GM12891 (cell line): ENCODE measurements around the gene EVC2.

Experiments
- DNase-seq: peaks from one replicate; pipeline ENCODE4 v3.0.0; 2011; ENCODE audit warnings: low spot score; ENCODE audit not compliant: insufficient read length
- FAIRE-seq: peaks from 2 replicates; lab custom pipeline; 2011; peaks lifted over from hg19 to GRCh38; lab: Jason Lieb, UNC
- PAX5 ChIP-seq: IDR thresholded peaks from 2 replicates; pipeline ENCODE4 v1.6.1; 2011; ENCODE audit warnings: low read length, moderate library complexity, mild to moderate bottlenecking; ENCODE audit not compliant: insufficient read depth, severe bottlenecking
- POLR2A ChIP-seq: IDR thresholded peaks from 2 replicates; pipeline ENCODE4 v1.6.1; 2011; ENCODE audit warnings: low read depth, low read length, control low read depth
- POLR2AphosphoS5 ChIP-seq: IDR thresholded peaks from 2 replicates; pipeline ENCODE4 v1.6.1; 2011; ENCODE audit warnings: low read depth, low read length, control low read depth
- POU2F2 ChIP-seq: IDR thresholded peaks from 2 replicates; pipeline ENCODE4 v1.6.1; 2011; ENCODE audit warnings: low read depth, mild to moderate bottlenecking, control low read depth, low read length, moderate library complexity
- SPI1 ChIP-seq: IDR thresholded peaks from 2 replicates; pipeline ENCODE4 v1.6.1; 2011; ENCODE audit warnings: low read depth, low read length, control low read depth
- TAF1 ChIP-seq: IDR thresholded peaks from 2 replicates; pipeline ENCODE4 v1.6.1; 2011; ENCODE audit warnings: low read depth, low read length, control low read depth

The EVC2 gene

DNA sequence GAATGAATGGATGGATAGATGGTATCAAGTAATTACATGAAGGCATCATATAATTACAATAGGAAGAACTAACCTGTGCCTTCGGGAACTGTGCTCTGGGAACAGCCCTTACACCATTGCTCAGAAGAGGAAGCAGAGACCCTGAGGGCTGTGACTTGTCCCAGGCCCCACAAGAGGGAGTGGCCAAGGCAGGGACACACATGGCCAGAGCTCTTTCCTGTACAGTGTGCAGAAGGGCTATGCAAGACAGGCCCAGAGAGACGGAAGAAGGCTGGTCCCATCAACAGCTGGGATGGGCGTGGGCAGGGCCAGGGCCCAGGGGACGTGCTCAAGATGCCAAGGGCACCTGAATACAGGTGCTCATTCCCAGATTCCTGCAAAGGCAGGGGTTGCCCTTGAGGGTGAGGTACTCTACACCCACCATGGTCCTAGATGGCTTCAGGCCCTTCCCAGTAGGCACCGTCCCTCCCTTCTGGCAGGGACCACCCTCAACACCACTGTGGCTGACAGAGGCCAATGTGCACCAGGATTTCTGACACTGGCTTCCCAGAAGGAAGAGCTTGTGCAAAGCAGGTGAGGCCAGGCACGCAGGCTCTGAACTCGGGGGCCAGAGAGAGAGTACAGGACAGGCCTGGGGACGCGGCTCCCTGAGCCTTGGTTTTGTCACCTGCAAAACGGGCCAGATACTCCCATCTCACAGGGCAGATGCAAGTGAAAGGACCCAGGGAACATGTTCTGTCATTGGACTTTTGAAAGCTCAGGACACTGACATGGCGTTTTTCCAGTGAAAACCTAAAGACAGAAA, 1.7 kb downstream of the EVC2 start:
- no peak for DNase-seq
- TF ChIP-seq PAX5 = no peak
- TF ChIP-seq TAF1 = no peak
- no peak for FAIRE-seq

- FAIRE-seq (no peak), DNase-seq (no peak)
- TF ChIP-seq POLR2A (no peak), POU2F2 (no peak), POLR2AphosphoS5 (no peak), TAF1 (no peak), SPI1 (no peak), PAX5 (no peak)
Measured at GRCh38 chr4:5705647-5706320, 2.6 kb downstream of the EVC2 start.

DNA sequence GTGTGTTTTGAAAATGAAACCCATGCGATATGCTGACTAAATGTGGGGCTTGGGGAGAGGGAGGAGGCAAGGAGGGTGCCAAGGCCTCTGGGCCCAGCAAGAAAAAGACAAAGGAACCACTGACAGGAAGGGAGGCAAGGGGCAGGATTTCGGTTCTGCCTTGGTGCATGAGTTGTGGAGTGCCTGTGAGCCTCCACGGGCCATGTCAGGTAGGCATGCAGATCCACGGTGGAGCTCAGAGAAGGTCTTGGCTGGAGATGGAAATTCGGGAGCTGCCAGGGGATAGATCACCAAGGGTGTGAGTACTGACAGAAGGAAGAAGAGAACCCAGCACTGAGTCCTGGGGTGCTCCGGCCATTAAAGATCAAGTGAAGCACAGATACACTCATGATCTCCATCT, 4.1 kb downstream of the EVC2 start:
- DNase-seq = no peak
- FAIRE-seq = no peak
- no peak for TF ChIP-seq POU2F2
- no peak for TF ChIP-seq PAX5

DNA sequence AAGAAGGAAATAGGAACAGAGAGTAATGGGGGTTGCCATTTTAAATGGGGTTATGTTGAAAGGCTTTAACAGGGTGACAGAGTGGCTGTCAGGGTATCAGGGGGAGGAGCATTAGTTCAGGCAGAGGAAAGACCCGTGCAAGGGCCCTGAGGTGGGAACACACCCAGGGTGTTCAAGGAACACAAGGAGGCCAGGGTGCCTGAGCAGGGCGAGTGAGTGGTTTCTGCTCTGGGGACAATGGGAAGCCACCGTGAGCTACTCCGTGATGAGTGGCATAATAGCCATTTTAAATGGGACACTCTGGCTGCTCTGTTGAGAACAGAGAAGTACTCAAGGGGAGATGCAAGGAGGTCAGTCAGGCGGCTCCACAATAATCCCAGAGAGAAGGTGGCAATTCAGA, 4.5 kb downstream of the EVC2 start:
- FAIRE-seq (no peak), DNase-seq (no peak)
- no peak for TF ChIP-seq POLR2A
- TF ChIP-seq TAF1 = no peak
- TF ChIP-seq SPI1 = no peak
- TF ChIP-seq POU2F2 = no peak
- TF ChIP-seq PAX5 = no peak
- no peak for TF ChIP-seq POLR2AphosphoS5

- no peak for FAIRE-seq
- no peak for TF ChIP-seq PAX5
- TF ChIP-seq SPI1 = no peak
- no peak for TF ChIP-seq POU2F2
- no peak for TF ChIP-seq POLR2AphosphoS5
- no peak for TF ChIP-seq POLR2A
- TF ChIP-seq TAF1 = no peak
Measured at GRCh38 chr4:5701971-5702370, 6.4 kb downstream of the EVC2 start.

DNA sequence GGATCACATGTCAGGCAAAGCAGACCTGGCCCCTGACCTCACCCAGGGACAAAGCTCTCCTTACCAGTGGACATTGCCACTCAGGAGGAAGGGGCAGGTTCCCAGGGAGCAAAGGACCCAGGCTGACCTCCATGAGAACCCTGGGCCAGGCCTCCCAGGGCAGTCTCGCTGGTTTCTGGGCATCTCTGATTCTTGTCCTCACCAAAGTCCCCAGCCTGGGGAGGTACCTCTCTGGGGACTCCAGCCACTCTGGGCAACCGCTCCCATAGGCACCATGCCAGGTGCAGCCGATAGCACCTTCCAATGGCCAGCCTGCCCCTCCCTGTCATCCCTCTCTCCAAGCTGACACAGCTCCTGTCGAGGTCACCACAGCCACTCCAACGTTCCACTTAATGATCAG, 7.9 kb downstream of the EVC2 start:
- FAIRE-seq (no peak), DNase-seq (no peak)
- TF ChIP-seq POLR2AphosphoS5 (no peak), PAX5 (no peak), POLR2A (no peak), SPI1 (no peak), TAF1 (no peak), POU2F2 (no peak)

More at GRCh38 chr4:5701971-5702370, 6.4 kb downstream of the EVC2 start:
- DNase-seq = no peak

GRCh38 chr4:5696341-5696740, 12.0 kb downstream of the EVC2 start:
- FAIRE-seq (no peak), DNase-seq (no peak)
- TF ChIP-seq POLR2A (no peak), SPI1 (no peak), POU2F2 (no peak), POLR2AphosphoS5 (no peak), TAF1 (no peak), PAX5 (no peak)

- DNase-seq (no peak), FAIRE-seq (no peak)
- TF ChIP-seq POLR2AphosphoS5 (no peak), PAX5 (no peak), POLR2A (no peak), SPI1 (no peak), POU2F2 (no peak), TAF1 (no peak)
Measured at GRCh38 chr4:5693871-5694270, 14.5 kb downstream of the EVC2 start.

GRCh38 chr4:5691491-5692132, 16.7 kb downstream of the EVC2 start:
- DNase-seq (no peak), FAIRE-seq (no peak)
- no peak for TF ChIP-seq POLR2AphosphoS5
- TF ChIP-seq POU2F2 = no peak
- no peak for TF ChIP-seq PAX5
- no peak for TF ChIP-seq TAF1
- no peak for TF ChIP-seq SPI1
- no peak for TF ChIP-seq POLR2A

DNA sequence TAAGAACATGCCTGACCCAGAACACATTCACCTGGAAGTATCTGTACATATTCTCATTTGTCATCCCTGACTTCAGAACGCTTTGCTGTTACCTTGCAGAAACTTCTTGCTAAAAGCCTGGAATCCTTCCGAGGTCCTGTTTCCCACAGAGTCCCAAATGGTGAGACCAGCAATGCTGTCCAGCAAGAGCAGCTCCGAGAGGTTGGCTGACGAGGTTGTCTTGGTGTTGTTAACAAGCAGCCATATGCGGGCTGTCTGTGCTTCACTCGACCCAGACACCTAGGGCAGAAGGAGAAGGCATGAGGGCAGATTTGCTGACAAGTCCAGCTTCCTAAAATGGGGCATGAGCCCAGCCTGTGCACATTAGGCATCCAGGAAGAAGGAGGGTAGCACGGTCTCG, 19.3 kb downstream of the EVC2 start:
- TF ChIP-seq POLR2AphosphoS5 = no peak
- no peak for TF ChIP-seq SPI1
- TF ChIP-seq TAF1 = no peak
- TF ChIP-seq POLR2A = no peak
- no peak for TF ChIP-seq POU2F2
- no peak for TF ChIP-seq PAX5
- FAIRE-seq (no peak), DNase-seq (no peak)
